ENCODE data around the gene RSPO4. TPM values are rescaled to one million over a fixed set of nuclear protein-coding genes. Genes with fewer than 3 reads are reported as not detected.

Gene RSPO4
- total and polyA plus RNA-seq, 9 donors, result 0.04 to 0.53 (median 0.31) TPM; not detected in 4

- TF ChIP-seq POLR2A (IDR thresholded peaks at IDR 0.05) (no peak), EP300 (IDR thresholded peaks at IDR 0.05) (no peak), CTCF (IDR thresholded peaks at IDR 0.05) (no peak)
- no peak for DNase-seq
- no peak overlapping the region for H3K27ac ChIP-seq
- no peaks in the 10 kb centered on the region for H3K27me3 ChIP-seq
- no peak overlapping the region for H3K4me3 ChIP-seq
- peaks cover 6% of the 10 kb centered on the region for H3K4me1 ChIP-seq (ENCODE audit: insufficient read depth)
- H3K9me3 ChIP-seq, result no peaks in the 10 kb centered on the region
- intact Hi-C loops (cut with DNase I), result no loop called here
- WGBS, 3 donors, result 92 to 97% (median 93%) methylated on average over 4 to 5 of the region's 5 CpGs
- no peaks in the 10 kb centered on the region for H3K36me3 ChIP-seq
Observed at GRCh38 chr20:921068-921467, 81.0 kb downstream of the RSPO4 start.

- H3K9me3 ChIP-seq, result no peaks in the 10 kb centered on the region
- H3K27ac ChIP-seq, result no peak overlapping the region
- 82 to 94% (median 88%) methylated on average over 4 of the region's 4 CpGs for WGBS, 3 donors
- H3K4me3 ChIP-seq, result no peak overlapping the region
- TF ChIP-seq CTCF (IDR thresholded peaks at IDR 0.05), result no peak
- TF ChIP-seq EP300 (IDR thresholded peaks at IDR 0.05), result no peak
- no peak for TF ChIP-seq POLR2A (IDR thresholded peaks at IDR 0.05)
- no peaks in the 10 kb centered on the region for H3K27me3 ChIP-seq
- intact Hi-C loops (cut with DNase I), result no loop called here
- peaks cover 12% of the 10 kb centered on the region for H3K4me1 ChIP-seq (ENCODE audit: insufficient read depth)
- DNase-seq, result no peak
- H3K36me3 ChIP-seq, result no peaks in the 10 kb centered on the region
Observed at GRCh38 chr20:920311-920710, 81.8 kb downstream of the RSPO4 start.

GRCh38 chr20:919491-919916 is 82.6 kb downstream of the RSPO4 start:
- no peak for TF ChIP-seq EP300 (IDR thresholded peaks at IDR 0.05)
- TF ChIP-seq POLR2A (IDR thresholded peaks at IDR 0.05), result no peak
- no peak for TF ChIP-seq CTCF (IDR thresholded peaks at IDR 0.05)
- 31 to 48% (median 36%) methylated on average over 5 of the region's 5 CpGs for WGBS, 3 donors
- Histone ChIP-seq H3K36me3 (no peaks in the 10 kb centered on the region), H3K27ac (no peak overlapping the region), H3K9me3 (no peaks in the 10 kb centered on the region), H3K27me3 (no peaks in the 10 kb centered on the region), H3K4me3 (no peak overlapping the region), H3K4me1 (ENCODE audit: insufficient read depth) (peaks cover 12% of the 10 kb centered on the region)
- intact Hi-C loops (cut with DNase I), result no loop called here
- DNase-seq, result no peak

GRCh38 chr20:917416-917815 is 84.7 kb downstream of the RSPO4 start:
- intact Hi-C loops (cut with DNase I), result no loop called here
- Histone ChIP-seq H3K27me3 (no peaks in the 10 kb centered on the region), H3K4me1 (ENCODE audit: insufficient read depth) (peaks cover 14% of the 10 kb centered on the region), H3K27ac (no peak overlapping the region), H3K36me3 (no peaks in the 10 kb centered on the region), H3K9me3 (no peaks in the 10 kb centered on the region), H3K4me3 (no peak overlapping the region)
- DNase-seq, result no peak
- TF ChIP-seq CTCF (IDR thresholded peaks at IDR 0.05) (no peak), EP300 (IDR thresholded peaks at IDR 0.05) (no peak), POLR2A (IDR thresholded peaks at IDR 0.05) (no peak)
- 50 to 64% (median 51%) methylated on average over 4 of the region's 4 CpGs for WGBS, 3 donors
